Caco-2 (cell line): ENCODE results near the gene PLCH1. TPM values are rescaled to one million over a fixed set of nuclear protein-coding genes. Genes with fewer than 3 reads are reported as not detected.

Source experiments
- BruUV-seq: library from RNA; stranded (reverse); fragments of 400-500 nt; replicated peaks from 2 replicates; lab custom pipeline; 2021; lab: Mats Ljungman, UMichigan
- CTCF ChIA-PET: fragments of 300-600 bp; sonication (Branson Sonifier 250); formaldehyde crosslinking; loops from one replicate; lab custom pipeline; 2022; ENCODE audit warnings: antibody characterized with exemption; lab: Charles Lee
- POLR2A ChIA-PET: fragments of 300-600 bp; sonication (Branson Sonifier 250); formaldehyde crosslinking; loops from one replicate; lab custom pipeline; 2022; ENCODE audit warnings: antibody characterized with exemption; lab: Charles Lee
- DNase-seq, 2 experiments: peaks; one replicate each; pipeline versions ENCODE4 v3.0.0 to v3.0.0-alpha.2; 2020 to 2022
- H3K27me3 ChIP-seq: replicated peaks from 2 replicates; pipeline ENCODE4 v1.6.0; 2011; ENCODE audit warnings: low read length; ENCODE audit not compliant: control insufficient read depth, insufficient read depth
- H3K36me3 ChIP-seq: 2 replicates; pipeline ENCODE4 v1.5.1; 2011; ENCODE audit warnings: low read length; ENCODE audit not compliant: control insufficient read depth, insufficient read depth
- H3K4me1 ChIP-seq: fragments of 250-450 bp; sonication (Bioruptor Pico); 2 replicates; pipeline ENCODE4 v1.5.1; 2020; ENCODE audit warnings: mild to moderate bottlenecking
- H3K4me3 ChIP-seq: 2 replicates; pipeline ENCODE4 v1.5.1; 2011; ENCODE audit warnings: low read depth, mild to moderate bottlenecking, control low read depth, low read length
- H3K9me3 ChIP-seq: fragments of 250-450 bp; sonication (Bioruptor Pico); 2 replicates; pipeline ENCODE4 v1.5.1; 2020; ENCODE audit warnings: mild to moderate bottlenecking, moderate library complexity
- H3K27ac Mint-ChIP-seq: one replicate; pipeline ENCODE4 v1.8.0; 2022; ENCODE audit warnings: mixed read lengths; ENCODE audit not compliant: unreplicated experiment
- H3K27me3 Mint-ChIP-seq: one replicate; pipeline ENCODE4 v1.8.0; 2022; ENCODE audit warnings: mixed read lengths; ENCODE audit not compliant: insufficient read depth, unreplicated experiment
- H3K36me3 Mint-ChIP-seq: one replicate; pipeline ENCODE4 v1.8.0; 2022; ENCODE audit warnings: mild to moderate bottlenecking, mixed read lengths; ENCODE audit not compliant: insufficient read depth, unreplicated experiment
- H3K4me1 Mint-ChIP-seq: one replicate; pipeline ENCODE4 v1.8.0; 2022; ENCODE audit warnings: low read depth, mixed read lengths; ENCODE audit not compliant: unreplicated experiment
- H3K4me3 Mint-ChIP-seq: one replicate; pipeline ENCODE4 v1.8.0; 2022; ENCODE audit warnings: mild to moderate bottlenecking, moderate library complexity, mixed read lengths; ENCODE audit not compliant: unreplicated experiment
- H3K9me3 Mint-ChIP-seq: one replicate; pipeline ENCODE4 v1.8.0; 2022; ENCODE audit warnings: mixed read lengths; ENCODE audit not compliant: unreplicated experiment
- intact Hi-C: fragments of 100-400 bp; cut with micrococcal nuclease; formaldehyde crosslinking; loops from one replicate; pipeline ENCODE4 v1.10.0; 2022; ENCODE audit not compliant: unreplicated experiment
- total RNA-seq: library from RNA; stranded (reverse); gene quantifications from 2 replicates; pipeline ENCODE4 v1.2.3, GENCODE V29; 2022
- TF ChIP-seq, protein P1 (sequence below), 2 experiments: fragments of 200-600 bp in 1 of 2; IDR thresholded peaks; 1 replicate in 1 of 2; 2 replicates in 1 of 2; pipeline versions ENCODE4 v1.5.1 to v1.8.0; 2011 to 2022; ENCODE audit warnings: antibody characterized with exemption in 1 of 2, control low read depth in 1 of 2, inconsistent platforms in 1 of 2, low read depth in 1 of 2, low read length in 1 of 2, mild to moderate bottlenecking in 1 of 2, moderate library complexity in 1 of 2; ENCODE audit not compliant: insufficient read depth in 1 of 2, severe bottlenecking in 1 of 2, unreplicated experiment in 1 of 2

The PLCH1 gene
- total RNA-seq, 1 experiment from 2014 or later: 3.1 TPM

DNA sequence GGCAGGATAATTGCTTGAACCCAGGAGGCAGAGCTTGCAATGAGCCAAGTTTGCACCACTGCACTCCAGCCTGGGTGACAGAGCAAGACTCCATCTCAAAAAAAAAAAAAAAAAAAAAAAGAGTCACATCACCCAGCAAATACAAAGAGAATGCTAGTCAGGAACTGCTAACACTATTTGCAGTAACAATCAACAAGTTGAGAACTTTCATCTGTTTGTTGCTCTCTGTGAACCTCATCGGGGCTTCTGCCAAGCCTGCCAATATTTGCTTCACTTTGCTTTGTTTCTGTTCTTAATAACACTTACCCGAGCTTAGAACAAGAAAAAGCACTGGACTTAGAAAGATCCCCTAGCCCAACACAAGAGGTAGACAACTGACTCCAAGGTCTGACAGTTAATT lies 76.9 kb downstream of the PLCH1 start:
- no peaks in the 10 kb centered on the region for H3K36me3 Mint-ChIP-seq
- CTCF ChIA-PET: interaction anchor here (0.7 kb wide), 1 partner anchor 58 kb away, joined by 3 read pairs; no protein-coding TSS in a partner anchor
- no peak for DNase-seq
- H3K36me3 ChIP-seq: no peaks in the 10 kb centered on the region
- H3K4me3 Mint-ChIP-seq: no peak overlapping the region
- POLR2A ChIA-PET: no interaction called here
- TF ChIP-seq, protein P1, sequence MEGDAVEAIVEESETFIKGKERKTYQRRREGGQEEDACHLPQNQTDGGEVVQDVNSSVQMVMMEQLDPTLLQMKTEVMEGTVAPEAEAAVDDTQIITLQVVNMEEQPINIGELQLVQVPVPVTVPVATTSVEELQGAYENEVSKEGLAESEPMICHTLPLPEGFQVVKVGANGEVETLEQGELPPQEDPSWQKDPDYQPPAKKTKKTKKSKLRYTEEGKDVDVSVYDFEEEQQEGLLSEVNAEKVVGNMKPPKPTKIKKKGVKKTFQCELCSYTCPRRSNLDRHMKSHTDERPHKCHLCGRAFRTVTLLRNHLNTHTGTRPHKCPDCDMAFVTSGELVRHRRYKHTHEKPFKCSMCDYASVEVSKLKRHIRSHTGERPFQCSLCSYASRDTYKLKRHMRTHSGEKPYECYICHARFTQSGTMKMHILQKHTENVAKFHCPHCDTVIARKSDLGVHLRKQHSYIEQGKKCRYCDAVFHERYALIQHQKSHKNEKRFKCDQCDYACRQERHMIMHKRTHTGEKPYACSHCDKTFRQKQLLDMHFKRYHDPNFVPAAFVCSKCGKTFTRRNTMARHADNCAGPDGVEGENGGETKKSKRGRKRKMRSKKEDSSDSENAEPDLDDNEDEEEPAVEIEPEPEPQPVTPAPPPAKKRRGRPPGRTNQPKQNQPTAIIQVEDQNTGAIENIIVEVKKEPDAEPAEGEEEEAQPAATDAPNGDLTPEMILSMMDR (IDR thresholded peaks at IDR 0.05; ENCODE audit: insufficient read depth in 1 of 2, low read depth in 1 of 2, low read length in 1 of 2, severe bottlenecking in 1 of 2, unreplicated experiment in 1 of 2): no peak
- peaks cover 9% of the 10 kb centered on the region for H3K4me1 ChIP-seq
- no peaks in the 10 kb centered on the region for H3K27me3 ChIP-seq
- no TSS peak for BruUV-seq
- H3K4me3 ChIP-seq: no peak overlapping the region
- no peak overlapping the region for H3K27ac Mint-ChIP-seq
- intact Hi-C loops: no loop called here
- no peaks in the 10 kb centered on the region for H3K9me3 Mint-ChIP-seq
- H3K27me3 Mint-ChIP-seq: no peaks in the 10 kb centered on the region
- H3K9me3 ChIP-seq: no peaks in the 10 kb centered on the region
- peaks cover 10% of the 10 kb centered on the region for H3K4me1 Mint-ChIP-seq

DNA sequence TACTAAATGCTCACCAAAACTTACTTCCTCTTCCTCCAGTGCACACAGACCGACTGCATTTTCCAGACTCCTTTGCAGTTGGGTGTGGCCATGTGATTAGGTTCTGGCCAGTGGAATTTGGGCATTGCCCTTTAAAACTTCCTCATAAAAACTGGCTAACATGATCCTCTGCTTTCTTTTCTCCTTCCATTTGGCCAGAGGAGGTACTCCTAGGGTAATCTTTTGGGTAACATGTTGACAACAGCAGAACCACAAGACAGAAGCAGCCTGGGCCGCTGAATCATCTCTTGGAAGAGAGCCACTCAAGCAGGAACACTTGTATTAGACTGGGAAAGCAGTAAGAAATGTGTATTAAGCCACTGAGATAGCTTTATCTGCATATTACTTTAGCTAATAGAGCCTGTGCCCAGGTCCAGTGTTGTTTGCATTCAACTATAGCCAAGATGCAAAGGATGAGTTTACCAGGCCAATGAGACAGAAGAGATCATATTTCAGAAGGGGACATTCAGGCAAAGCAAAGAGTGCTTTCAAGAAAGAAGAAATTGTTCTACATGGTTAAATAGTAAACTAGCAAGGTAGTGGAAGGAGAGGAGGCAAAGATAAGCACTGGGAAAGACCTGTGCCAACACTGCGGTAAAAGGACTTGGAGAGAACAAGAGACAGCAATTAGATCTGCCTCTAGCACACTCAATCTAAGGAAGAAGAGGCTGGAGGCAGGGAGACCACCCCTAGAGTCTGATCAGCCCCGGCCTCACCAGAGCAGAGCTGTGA lies 79.8 kb downstream of the PLCH1 start:
- POLR2A ChIA-PET: no interaction called here
- peaks cover 20% of the 10 kb centered on the region for H3K4me1 Mint-ChIP-seq
- H3K9me3 Mint-ChIP-seq: no peaks in the 10 kb centered on the region
- H3K36me3 Mint-ChIP-seq: no peaks in the 10 kb centered on the region
- H3K4me3 ChIP-seq: no peak overlapping the region
- H3K36me3 ChIP-seq: no peaks in the 10 kb centered on the region
- DNase-seq: no peak
- no peaks in the 10 kb centered on the region for H3K27me3 Mint-ChIP-seq
- H3K27ac Mint-ChIP-seq: no peak overlapping the region
- no TSS peak for BruUV-seq
- H3K9me3 ChIP-seq: no peaks in the 10 kb centered on the region
- TF ChIP-seq, protein P1 (IDR thresholded peaks at IDR 0.05; ENCODE audit: insufficient read depth in 1 of 2, low read depth in 1 of 2, low read length in 1 of 2, severe bottlenecking in 1 of 2, unreplicated experiment in 1 of 2): no peak
- H3K27me3 ChIP-seq: no peaks in the 10 kb centered on the region
- intact Hi-C loops: no loop called here
- no peak overlapping the region for H3K4me3 Mint-ChIP-seq
- CTCF ChIA-PET: no interaction called here
- H3K4me1 ChIP-seq: peaks cover 15% of the 10 kb centered on the region

DNA sequence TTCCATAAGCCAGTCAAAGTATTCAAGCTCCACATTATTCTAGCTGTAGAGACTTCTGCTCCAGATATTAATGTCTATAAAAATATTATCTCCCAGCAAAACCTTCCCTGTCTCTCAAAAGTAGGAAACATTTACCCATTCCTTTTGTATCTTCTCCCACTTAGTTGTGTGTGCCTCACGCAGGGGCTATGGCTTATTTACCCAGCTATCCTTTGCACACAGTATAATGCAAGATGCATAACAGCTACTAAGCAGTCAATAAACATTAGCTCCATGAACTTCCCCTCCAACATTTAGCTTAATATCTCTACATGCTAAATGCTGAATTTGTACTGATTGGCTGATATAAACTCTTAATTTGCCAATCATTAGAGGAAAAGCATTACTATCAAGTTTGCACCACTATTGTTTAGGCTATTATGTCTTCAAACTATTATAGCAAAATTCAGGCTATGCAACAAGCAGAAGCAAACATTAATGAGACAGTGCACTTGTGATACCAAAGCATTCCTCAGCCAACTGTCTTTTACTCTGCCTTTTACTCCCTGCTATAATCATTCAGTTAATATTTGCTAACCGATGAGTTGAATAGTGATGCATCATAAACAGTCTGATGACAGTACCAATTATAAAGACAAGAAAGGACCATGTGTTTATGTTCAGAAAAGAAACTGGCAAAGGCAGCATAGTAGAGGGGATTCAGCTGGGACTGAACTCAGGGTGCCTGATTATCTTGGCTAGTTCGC lies 81.2 kb downstream of the PLCH1 start:
- CTCF ChIA-PET: interaction anchor here (0.6 kb wide), 1 partner anchor 51 kb away, joined by 3 read pairs; no protein-coding TSS in a partner anchor
- intact Hi-C loops: no loop called here
- Histone ChIP-seq H3K27me3 (no peaks in the 10 kb centered on the region), H3K9me3 (no peaks in the 10 kb centered on the region), H3K4me3 (no peak overlapping the region), H3K36me3 (no peaks in the 10 kb centered on the region), H3K4me1 (peaks cover 15% of the 10 kb centered on the region)
- Mint-ChIP-seq H3K4me1 (peaks cover 20% of the 10 kb centered on the region), H3K4me3 (no peak overlapping the region), H3K27me3 (no peaks in the 10 kb centered on the region), H3K9me3 (no peaks in the 10 kb centered on the region), H3K36me3 (no peaks in the 10 kb centered on the region), H3K27ac (no peak overlapping the region)
- TF ChIP-seq, protein P1 (IDR thresholded peaks at IDR 0.05; ENCODE audit: insufficient read depth in 1 of 2, low read depth in 1 of 2, low read length in 1 of 2, severe bottlenecking in 1 of 2, unreplicated experiment in 1 of 2): no peak
- no TSS peak for BruUV-seq
- POLR2A ChIA-PET: no interaction called here
- DNase-seq: no peak
